GM12878 (cell line): ENCODE measurements around the gene TBC1D23. TPM values are rescaled to one million over a fixed set of nuclear protein-coding genes. Genes with fewer than 3 reads are reported as not detected.

ENCODE experiments used
- ATAC-seq: fragments of 200-7000 bp; cut with Tn5 transposase; 3 replicates; pipeline ENCODE4 v1.9.1; 2020; ENCODE audit warnings: mild to moderate bottlenecking, moderate library complexity
- BruUV-seq: library from RNA; stranded (reverse); fragments of 400-500 nt; replicated peaks from 2 replicates; lab custom pipeline; 2021; lab: Mats Ljungman, UMichigan
- CTCF ChIA-PET: fragments of 300-600 bp; sonication (Branson Sonifier 250); formaldehyde crosslinking; extraction: SDS; loops from one replicate; lab custom pipeline; 2021; ENCODE audit warnings: inconsistent platforms; lab: Yijun Ruan, JAX
- POLR2A ChIA-PET: fragments of 350-600 bp; formaldehyde crosslinking; extraction: SDS; loops from one replicate; lab custom pipeline; 2021; ENCODE audit warnings: inconsistent platforms; lab: Charles Lee
- RAD21 ChIA-PET: fragments of 300-600 bp; sonication (Branson Sonifier 250); formaldehyde crosslinking; loops from one replicate; lab custom pipeline; 2023; ENCODE audit warnings: antibody characterized with exemption; ENCODE audit not compliant: unreplicated experiment; lab: Charles Lee
- SMC1A ChIA-PET: fragments of 300-600 bp; sonication (Branson Sonifier 250); formaldehyde crosslinking; loops from one replicate; lab custom pipeline; 2023; ENCODE audit not compliant: unreplicated experiment, uncharacterized antibody; lab: Charles Lee
- DNase-seq: peaks from one replicate; pipeline ENCODE4 v3.0.0-alpha.2; 2011; ENCODE audit warnings: low read depth, low spot score
- FAIRE-seq: peaks from 3 replicates; lab custom pipeline; 2011; peaks lifted over from hg19 to GRCh38; lab: Jason Lieb, UNC
- H2AFZ ChIP-seq: 2 replicates; pipeline ENCODE4 v1.6.0; 2011; ENCODE audit warnings: low read depth, low read length, control low read depth; ENCODE audit not compliant: control insufficient read depth
- H3K27ac ChIP-seq: 2 replicates; pipeline ENCODE4 v1.5.1; 2011; ENCODE audit warnings: control low read depth; ENCODE audit not compliant: control insufficient read depth, insufficient read depth
- H3K27me3 ChIP-seq, 2 experiments: replicated peaks in 1 of 2; 2 replicates each; pipeline versions ENCODE4 v1.6.0 to v1.6.1; 2011; ENCODE audit warnings: low read length in 1 of 2; ENCODE audit not compliant: control insufficient read depth in 2 of 2, insufficient read depth in 2 of 2
- H3K36me3 ChIP-seq, 2 experiments: 2 replicates each; pipeline ENCODE4 v1.5.1; 2011; ENCODE audit warnings: low read length in 1 of 2; ENCODE audit not compliant: control insufficient read depth in 2 of 2, insufficient read depth in 2 of 2
- H3K4me1 ChIP-seq: 2 replicates; pipeline ENCODE4 v1.6.1; 2011; ENCODE audit warnings: mild to moderate bottlenecking, low read length, moderate library complexity, mixed read lengths; ENCODE audit not compliant: control insufficient read depth, insufficient read depth
- H3K4me2 ChIP-seq: 2 replicates; pipeline ENCODE4 v1.6.0; 2011; ENCODE audit warnings: control low read depth; ENCODE audit not compliant: control insufficient read depth, insufficient read depth
- H3K4me3 ChIP-seq: fragments of 200-600 bp; sonication (generic); 2 replicates; pipeline ENCODE4 v1.5.1; 2016
- H3K79me2 ChIP-seq: 2 replicates; pipeline ENCODE4 v1.6.0; 2011; ENCODE audit warnings: low read length; ENCODE audit not compliant: control insufficient read depth, insufficient read depth
- H3K9ac ChIP-seq: 2 replicates; pipeline ENCODE4 v1.8.0; 2011; ENCODE audit warnings: low read length, control low read depth, mixed read lengths; ENCODE audit not compliant: control insufficient read depth, insufficient read depth
- H3K9me3 ChIP-seq: replicated peaks from 3 replicates; pipeline ENCODE4 v1.5.1; 2011; ENCODE audit warnings: mild to moderate bottlenecking, low read length; ENCODE audit not compliant: control insufficient read depth, insufficient read depth
- H4K20me1 ChIP-seq: 2 replicates; pipeline ENCODE4 v1.6.0; 2011; ENCODE audit not compliant: control insufficient read depth, insufficient read depth
- BRCA1 ChIP-seq: IDR thresholded peaks from 2 replicates; pipeline ENCODE4 v1.6.1; 2011; ENCODE audit warnings: low read depth, low read length, improper control_type of control experiment
- GABPA ChIP-seq: IDR thresholded peaks from 2 replicates; pipeline ENCODE4 v1.6.1; 2014; ENCODE audit warnings: antibody characterized with exemption, low read depth, mild to moderate bottlenecking, inconsistent platforms
- MYC ChIP-seq: IDR thresholded peaks from 2 replicates; pipeline ENCODE4 v1.6.1; 2011; ENCODE audit warnings: mild to moderate bottlenecking, low read length, moderate library complexity, inconsistent platforms; ENCODE audit not compliant: insufficient read depth, insufficient replicate concordance, insufficient read length, severe bottlenecking
- NRF1 ChIP-seq: conservative IDR thresholded peaks from 2 replicates; pipeline ENCODE4 v1.6.1; 2011; ENCODE audit warnings: mild to moderate bottlenecking, low read depth, low read length, improper control_type of control experiment
- POLR2AphosphoS5 ChIP-seq: IDR thresholded peaks from 2 replicates; pipeline ENCODE4 v1.6.1; 2011; ENCODE audit warnings: mild to moderate bottlenecking, low read length, inconsistent platforms
- ZBED1 ChIP-seq: IDR thresholded peaks from 2 replicates; pipeline ENCODE4 v1.6.1; 2016; ENCODE audit warnings: borderline replicate concordance
- WGBS: methylation state at CpG from one replicate; pipeline ENCODE4 v1.1.6; 2016; ENCODE audit warnings: low lambda C conversion rate; ENCODE audit not compliant: insufficient replicate concordance, insufficient coverage; ENCODE audit errors: missing lambda C conversion rate; 5-methylcytosine and 5-hydroxymethylcytosine counted together
- in situ Hi-C: fragments of 300-500 bp; cut with MboI; formaldehyde crosslinking; loops from 9 replicates; pipeline ENCODE4 v1.14.3; 2018; ENCODE audit warnings: mixed read lengths
- intact Hi-C: fragments of 100-400 bp; cut with micrococcal nuclease; formaldehyde crosslinking; loops from one replicate; pipeline ENCODE4 v1.14.2; 2022; ENCODE audit not compliant: unreplicated experiment
- polyA plus RNA-seq, 11 experiments: library from polyadenylated mRNA; depleted of rRNA in 4 of 11; unstranded in 6 of 11; stranded (reverse) in 5 of 11; fragments of >200 nt; fragmentation: Nextera tagmentation in 4 of 11; fragmentation: Illumina TruSeq in 1 of 11; extraction: Ambion mirVana in 4 of 11; extraction: Trizol in 1 of 11; gene quantifications; 1 replicate in 1 of 11; 2 replicates in 10 of 11; pipeline versions ENCODE4 v1.2.1 to v1.2.3, GENCODE V29; 2011 to 2016; ENCODE audit warnings: inconsistent platforms in 2 of 11, missing spikeins in 2 of 11, low read depth in 1 of 11
- total RNA-seq, 4 experiments: library from RNA; depleted of rRNA in 3 of 4; stranded (reverse); fragments of >200 nt in 3 of 4; fragmentation: Illumina TruSeq in 1 of 4; extraction: Trizol in 1 of 4; gene quantifications; 2 replicates each; pipeline versions ENCODE4 v1.2.1 to v1.2.3, GENCODE V29; 2013 to 2021
- TF ChIP-seq, protein P1 (sequence below): IDR thresholded peaks from 2 replicates; pipeline ENCODE4 v1.6.1; 2011; ENCODE audit warnings: mild to moderate bottlenecking, low read depth, low read length, moderate library complexity; ENCODE audit not compliant: insufficient replicate concordance

Gene TBC1D23
- total and polyA plus RNA-seq, 10 of the 15 experiments (the other 5 are each of a cell fraction or from before 2014, with no cell fraction given): 8.2 to 23.2 (median 16.6) TPM

DNA sequence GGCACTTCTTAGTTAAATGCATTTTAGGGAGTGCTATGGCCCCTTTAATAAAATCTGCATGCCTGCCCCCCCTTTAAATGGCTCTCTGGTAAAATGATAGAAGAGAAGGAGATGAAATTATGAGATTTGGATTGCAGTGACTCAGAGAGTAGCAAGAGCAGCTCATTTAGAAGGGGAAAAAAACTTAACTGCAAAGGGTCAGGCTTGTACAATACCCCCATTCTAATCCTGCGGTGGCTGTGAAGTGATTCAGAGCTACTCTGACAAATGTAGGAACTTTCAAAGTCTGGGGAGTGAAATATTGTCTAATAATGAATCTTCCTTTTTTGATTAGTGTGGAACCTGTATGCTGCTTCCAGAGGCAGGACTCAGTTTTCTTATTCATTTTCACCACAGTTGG lies 44.1 kb upstream of the TBC1D23 start:
- no peak overlapping the region for H3K4me2 ChIP-seq
- 94% methylated on average over 1 of the region's 1 CpG for WGBS
- no peak overlapping the region for H2AFZ ChIP-seq
- FAIRE-seq (no peak), DNase-seq (no peak), ATAC-seq (no peak)
- CTCF ChIA-PET: no interaction called here
- no peak overlapping the region for H3K4me3 ChIP-seq
- no TSS peak for BruUV-seq
- RAD21 ChIA-PET: no interaction called here
- H3K27ac ChIP-seq: no peak overlapping the region
- no peaks in the 10 kb centered on the region; a peak in 1 of 4 replicates for H3K27me3 ChIP-seq
- SMC1A ChIA-PET: interaction anchor here (0.6 kb wide), 1 partner anchor 250 kb away, joined by 3 read pairs; no protein-coding TSS in a partner anchor
- POLR2A ChIA-PET: no interaction called here
- no peaks in the 10 kb centered on the region for H3K79me2 ChIP-seq
- H3K9ac ChIP-seq: no peak overlapping the region
- intact Hi-C loops: no loop called here
- H3K9me3 ChIP-seq: no peaks in the 10 kb centered on the region
- TF ChIP-seq MYC: no peak
- in situ Hi-C loops: no loop called here
- no peaks in the 10 kb centered on the region for H4K20me1 ChIP-seq
- no peaks in the 10 kb centered on the region for H3K4me1 ChIP-seq
- no peaks in the 10 kb centered on the region for H3K36me3 ChIP-seq

DNA sequence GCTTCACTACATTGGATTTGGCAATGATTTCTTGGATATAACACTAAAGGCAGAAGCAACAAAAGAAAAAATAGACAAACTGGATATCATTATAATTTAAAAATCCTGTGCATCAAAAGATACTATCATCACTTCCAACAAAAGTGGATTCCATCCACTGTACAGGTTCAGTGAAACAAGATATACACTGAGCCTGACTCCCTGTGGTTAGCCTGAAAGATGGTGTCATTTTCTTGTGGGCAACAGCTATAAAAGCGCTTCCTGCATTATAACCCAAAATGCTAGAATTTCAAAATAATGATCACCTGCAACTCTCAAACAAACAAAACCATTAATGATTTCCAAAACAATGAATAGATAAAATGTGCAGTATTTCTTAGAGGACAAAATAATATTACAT lies 39.6 kb upstream of the TBC1D23 start:
- intact Hi-C loops (no loop called here), in situ Hi-C loops (no loop called here)
- POLR2A ChIA-PET: no interaction called here
- Histone ChIP-seq H3K4me1 (no peaks in the 10 kb centered on the region), H3K36me3 (no peaks in the 10 kb centered on the region), H3K4me2 (no peak overlapping the region), H3K9ac (no peak overlapping the region), H3K27me3 (no peaks in the 10 kb centered on the region; a peak in 1 of 4 replicates), H3K9me3 (no peaks in the 10 kb centered on the region), H4K20me1 (no peaks in the 10 kb centered on the region), H3K27ac (no peak overlapping the region), H3K79me2 (no peaks in the 10 kb centered on the region), H2AFZ (no peak overlapping the region), H3K4me3 (no peak overlapping the region)
- BruUV-seq: no TSS peak
- WGBS: 100% methylated on average over 1 of the region's 1 CpG
- SMC1A ChIA-PET: no interaction called here
- RAD21 ChIA-PET: no interaction called here
- FAIRE-seq: no peak
- TF ChIP-seq NRF1 (no peak), BRCA1 (no peak), POLR2AphosphoS5 (no peak), ZBED1 (no peak), GABPA (no peak)
- TF ChIP-seq, protein P1, sequence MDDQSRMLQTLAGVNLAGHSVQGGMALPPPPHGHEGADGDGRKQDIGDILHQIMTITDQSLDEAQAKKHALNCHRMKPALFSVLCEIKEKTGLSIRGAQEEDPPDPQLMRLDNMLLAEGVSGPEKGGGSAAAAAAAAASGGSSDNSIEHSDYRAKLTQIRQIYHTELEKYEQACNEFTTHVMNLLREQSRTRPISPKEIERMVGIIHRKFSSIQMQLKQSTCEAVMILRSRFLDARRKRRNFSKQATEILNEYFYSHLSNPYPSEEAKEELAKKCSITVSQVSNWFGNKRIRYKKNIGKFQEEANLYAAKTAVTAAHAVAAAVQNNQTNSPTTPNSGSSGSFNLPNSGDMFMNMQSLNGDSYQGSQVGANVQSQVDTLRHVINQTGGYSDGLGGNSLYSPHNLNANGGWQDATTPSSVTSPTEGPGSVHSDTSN: no peak
- CTCF ChIA-PET: no interaction called here
- no peak for ATAC-seq
- no peak for DNase-seq
